Measurements from ENCODE around the gene SEZ6L.

GRCh38 chr22:26283330-26283729, 114.1 kb downstream of the SEZ6L start:
- TF ChIP-seq CTCF (IDR thresholded peaks at IDR 0.05; ENCODE audit: poor library complexity) (no peak), EZH2 (IDR thresholded peaks at IDR 0.05; ENCODE audit: borderline replicate concordance) (no peak), EZH2phosphoT487 (IDR thresholded peaks at IDR 0.05; ENCODE audit: low read depth, severe bottlenecking, unreplicated experiment) (no peak)

Measured in hepatocyte (in vitro differentiated cells).